NK-92 treated with Interleukin-12 subunit alpha and Interleukin-12 subunit beta, amount 100 ng/mL, for 24 hours (cell line): ENCODE results near the gene GRK1.
"Not testable (repeated sequence)": the region's sequence is repeated elsewhere in the genome, so short reads cannot be mapped to it uniquely, and the experiment has no call there.

Source experiments
- DNase-seq: peaks from one replicate; lab custom pipeline; 2025; lab: John Stamatoyannopoulos, UW

GRK1 gene

DNA sequence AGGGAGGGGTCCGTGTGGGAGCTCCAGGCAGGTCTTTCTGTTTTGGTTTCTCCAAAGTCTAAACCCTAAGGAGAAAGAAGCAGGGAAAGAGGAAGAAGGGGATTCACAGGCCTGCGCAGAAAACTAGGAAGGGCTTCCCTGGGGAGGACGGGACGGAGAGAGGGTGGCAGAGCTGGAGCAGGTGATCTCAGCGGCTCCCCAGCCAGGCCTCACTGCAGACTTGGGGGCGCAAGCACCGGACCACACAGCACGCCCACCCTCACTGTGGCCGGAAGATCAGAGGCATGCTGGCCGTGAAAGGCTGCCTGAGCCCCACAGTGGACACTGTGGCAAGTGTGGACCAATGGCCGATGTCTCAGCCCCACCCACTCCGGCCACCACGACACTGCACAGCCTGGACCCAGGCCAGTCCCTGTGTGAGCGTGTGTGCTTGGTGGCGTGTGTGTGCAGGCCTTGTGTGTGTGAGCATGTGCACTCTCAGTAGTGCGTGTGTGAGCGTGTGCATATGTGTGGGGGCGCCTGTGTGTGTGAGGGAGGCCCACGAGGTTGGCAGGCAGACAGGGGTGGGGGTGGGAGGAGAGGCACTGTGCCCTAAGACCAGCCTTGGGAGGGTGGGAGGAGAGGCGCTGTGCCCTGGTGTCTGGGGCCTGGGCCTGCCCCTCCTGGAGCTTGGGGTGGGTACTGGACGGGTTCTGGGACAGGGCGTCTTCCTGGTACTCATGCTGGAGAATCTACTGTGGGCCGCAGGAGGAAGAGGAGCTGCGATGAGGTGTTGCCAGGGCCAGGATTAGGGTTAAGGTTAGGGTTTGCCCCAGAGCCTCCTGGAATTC is 76.6 kb downstream of the GRK1 start:
- no peak for DNase-seq

DNA sequence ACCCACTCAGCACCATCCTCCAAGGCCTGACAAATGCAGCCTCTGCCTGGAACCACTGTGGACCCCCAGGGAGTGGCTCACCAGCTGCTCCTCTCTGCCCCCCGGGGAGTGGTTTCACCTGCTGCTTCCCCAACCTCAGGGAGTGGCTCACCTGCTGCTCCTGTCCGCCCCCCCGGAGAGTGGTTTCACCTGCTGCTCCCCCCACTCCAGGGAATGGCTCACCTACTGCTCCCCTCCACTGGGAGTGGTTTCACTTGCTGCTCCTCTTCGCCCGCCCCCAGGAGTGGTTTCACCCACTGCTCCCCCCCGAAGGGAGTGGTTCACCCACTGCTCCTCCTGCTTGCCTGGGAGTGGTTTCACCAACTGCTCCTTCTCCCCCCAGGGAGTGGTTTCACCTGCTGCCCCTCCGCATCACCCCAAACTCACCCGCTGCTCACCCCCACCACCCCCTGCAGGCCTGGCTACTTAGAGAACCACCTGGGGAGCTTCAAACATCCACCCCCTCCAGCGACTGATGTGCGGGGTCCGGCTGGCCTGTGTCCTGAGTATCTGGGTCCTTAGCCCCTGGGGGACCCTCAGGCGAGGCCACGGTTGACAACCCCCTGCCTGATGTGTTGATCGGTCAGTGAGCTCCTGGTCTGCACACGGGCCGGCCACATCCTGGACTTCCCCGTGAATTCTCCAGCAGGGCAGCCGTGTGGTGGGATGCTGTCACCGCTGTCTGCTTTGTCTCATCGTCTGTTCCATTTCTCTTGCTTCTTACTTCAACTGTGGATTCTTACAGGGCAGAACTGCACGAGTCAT is 77.4 kb downstream of the GRK1 start:
- DNase-seq, result no peak

DNA sequence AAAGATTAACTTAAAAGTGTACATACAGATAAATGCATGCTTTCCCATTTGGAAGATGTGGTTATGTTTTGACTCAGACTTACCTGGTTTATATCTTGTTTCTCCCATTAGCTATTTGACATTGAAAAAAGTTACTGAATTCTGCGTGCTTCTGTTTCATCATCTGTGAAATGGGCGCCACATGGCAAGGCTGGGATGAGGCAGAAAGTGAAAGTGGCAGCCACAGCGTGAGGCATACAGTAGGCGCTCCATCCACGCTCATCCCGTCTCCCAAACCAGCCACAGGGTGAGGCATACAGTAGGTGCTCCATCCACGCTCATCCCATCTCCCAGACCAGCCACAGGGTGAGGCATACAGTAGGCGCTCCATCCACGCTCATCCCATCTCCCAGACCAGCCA is 78.0 kb downstream of the GRK1 start:
- no peak for DNase-seq

DNA sequence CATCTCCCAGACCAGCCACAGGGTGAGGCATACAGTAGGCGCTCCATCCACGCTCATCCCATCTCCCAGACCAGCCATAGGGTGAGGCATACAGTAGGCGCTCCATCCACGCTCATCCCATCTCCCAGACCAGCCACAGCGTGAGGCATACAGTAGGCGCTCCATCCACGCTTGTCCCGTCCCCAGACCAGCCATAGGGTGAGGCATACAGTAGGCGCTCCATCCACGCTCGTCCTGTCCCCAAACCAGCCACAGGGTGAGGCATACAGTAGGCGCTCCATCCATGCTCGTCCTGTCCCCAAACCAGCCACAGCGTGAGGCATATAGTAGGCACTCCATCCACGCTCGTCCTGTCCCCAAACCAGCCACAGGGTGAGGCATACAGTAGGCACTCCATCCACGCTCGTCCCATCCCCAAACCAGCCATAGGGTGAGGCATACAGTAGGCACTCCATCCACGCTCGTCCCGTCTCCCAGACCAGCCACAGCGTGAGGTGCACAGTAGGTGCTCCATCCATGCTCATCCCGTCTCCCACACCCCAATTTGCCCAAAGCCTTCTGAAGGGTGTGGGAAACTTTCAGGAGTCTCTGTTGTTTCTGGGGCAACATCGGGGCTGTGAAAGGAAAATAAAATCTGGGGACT is 78.6 kb downstream of the GRK1 start:
- DNase-seq, result not testable (repeated sequence)

DNA sequence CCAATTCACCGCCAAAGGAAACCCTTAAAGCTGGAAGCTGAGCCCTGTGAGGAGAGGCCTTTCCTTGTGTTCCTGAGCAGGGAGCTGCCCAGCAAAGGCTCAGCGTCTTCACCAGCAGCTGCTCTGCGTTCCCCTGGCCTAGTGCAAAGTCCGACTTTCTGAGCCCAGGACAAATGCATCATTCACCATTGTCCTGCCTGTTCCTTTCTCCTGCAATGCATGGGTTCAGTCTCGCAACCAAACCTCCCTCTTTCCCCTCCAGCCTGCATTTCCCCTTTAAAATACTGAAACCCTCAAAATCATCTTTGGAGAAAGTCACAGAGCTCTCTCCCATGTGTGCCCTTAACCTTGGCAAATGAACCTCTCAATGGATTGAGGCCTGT is 79.1 kb downstream of the GRK1 start:
- DNase-seq, result no peak

DNA sequence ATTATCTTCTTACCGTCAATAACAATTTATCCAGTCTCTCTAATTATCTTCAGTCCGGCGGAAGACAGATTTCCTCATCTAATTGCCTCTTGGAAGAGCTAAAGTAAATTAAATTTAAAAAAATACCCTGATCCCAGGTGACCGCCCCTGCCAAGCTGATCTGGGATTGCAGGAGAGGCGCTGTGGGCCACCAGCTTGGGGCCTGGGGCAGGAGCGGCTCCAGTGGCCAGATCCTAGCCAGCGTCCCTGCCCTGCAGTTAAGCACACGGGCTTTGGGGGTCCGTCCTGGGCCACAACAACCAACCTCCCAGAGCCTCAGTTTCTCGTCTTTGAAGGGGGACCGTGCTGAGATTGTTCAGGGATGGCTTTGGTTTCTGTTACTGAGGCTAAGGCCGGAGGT is 79.7 kb downstream of the GRK1 start:
- no peak for DNase-seq

DNA sequence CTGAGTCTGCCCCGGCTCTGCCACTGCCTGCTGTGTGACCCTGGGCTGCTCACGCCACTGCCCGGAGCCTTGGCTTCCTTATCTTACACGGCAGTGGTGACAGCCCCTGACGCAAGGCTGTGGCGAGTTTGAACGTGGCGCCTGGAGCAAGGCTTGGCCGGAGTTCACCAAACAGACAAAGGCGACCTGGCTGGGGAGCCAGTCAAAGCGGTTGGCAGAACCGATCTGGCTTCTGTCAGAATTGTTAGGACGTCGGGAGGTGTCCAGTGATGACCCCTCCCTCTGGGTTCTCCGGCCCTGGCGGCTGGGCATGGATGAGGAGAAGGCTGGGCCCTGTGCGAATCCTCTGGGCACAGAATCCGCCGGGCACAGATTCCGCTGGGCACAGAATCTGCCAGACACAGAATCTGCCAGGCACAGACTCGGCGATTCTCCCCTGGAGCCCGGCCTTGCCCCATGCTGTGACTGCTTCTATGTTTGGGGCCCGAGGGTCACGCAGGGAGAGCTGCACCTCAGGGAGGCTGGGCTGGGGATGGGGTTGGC is 80.3 kb downstream of the GRK1 start:
- DNase-seq, result no peak

DNA sequence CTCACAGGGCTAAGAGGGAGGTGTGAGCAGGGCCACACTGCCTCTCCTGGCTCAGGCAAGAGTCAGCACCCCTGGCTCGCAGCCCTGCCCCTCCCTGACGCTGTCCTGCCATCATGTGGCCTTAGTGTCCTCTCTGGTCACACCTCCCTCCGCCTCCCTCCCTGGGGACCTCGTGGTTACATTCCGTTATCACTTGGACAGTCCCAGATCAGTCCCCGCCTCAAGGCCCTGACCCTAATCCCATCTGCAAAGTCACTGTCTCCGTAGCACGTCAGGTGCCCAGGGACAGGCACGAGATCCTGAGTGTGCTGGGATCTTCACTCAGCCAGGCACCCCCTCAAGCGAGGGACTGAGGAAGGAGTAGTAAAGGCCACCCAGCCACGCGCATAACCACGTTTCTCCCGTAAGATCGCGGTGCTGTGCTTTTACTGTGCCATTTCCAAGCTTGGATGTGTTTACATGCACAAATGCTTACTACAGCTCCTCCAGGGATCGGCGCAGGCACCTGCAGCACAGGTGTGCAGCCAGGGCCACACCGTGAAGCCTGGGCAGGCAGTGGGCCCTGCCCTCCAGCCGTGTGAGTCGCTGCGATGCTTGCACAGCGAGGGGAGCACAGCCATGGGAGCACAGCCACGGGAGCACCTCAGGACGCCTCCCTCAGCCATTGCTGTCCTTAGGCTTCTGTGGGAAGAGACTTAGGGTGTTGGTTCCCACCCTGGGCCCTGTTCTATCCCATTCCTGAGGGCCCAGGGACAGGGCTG is 81.3 kb downstream of the GRK1 start:
- no peak for DNase-seq

DNA sequence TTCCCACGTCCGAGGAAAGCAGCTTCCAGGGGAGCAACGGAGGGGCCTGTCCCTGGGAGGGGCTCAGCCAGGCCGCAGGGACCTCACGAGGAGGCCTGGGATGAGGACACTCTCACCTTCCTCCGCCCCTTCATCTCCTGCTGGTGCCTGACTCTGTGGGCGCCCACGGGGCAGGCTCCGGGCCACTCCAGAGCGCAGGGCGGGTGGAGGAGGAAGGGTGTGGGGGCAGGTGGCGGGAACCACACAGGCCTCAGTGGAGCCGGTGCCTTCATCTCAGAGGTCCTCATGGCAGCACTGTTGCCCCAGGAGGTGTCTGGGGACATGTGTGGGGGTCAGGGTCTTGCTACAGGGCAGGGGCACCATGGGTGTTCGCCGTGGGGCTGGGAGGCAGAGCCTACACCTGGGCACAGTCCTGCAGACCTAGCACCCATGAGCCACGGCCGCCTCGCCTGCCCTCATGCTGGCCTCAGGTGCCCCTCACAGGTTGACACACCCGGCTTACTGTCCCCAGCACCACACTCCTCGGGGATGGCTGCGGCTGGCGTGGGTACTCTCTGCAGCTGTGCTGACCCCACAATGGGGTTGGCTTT is 81.9 kb downstream of the GRK1 start:
- DNase-seq, result no peak

DNA sequence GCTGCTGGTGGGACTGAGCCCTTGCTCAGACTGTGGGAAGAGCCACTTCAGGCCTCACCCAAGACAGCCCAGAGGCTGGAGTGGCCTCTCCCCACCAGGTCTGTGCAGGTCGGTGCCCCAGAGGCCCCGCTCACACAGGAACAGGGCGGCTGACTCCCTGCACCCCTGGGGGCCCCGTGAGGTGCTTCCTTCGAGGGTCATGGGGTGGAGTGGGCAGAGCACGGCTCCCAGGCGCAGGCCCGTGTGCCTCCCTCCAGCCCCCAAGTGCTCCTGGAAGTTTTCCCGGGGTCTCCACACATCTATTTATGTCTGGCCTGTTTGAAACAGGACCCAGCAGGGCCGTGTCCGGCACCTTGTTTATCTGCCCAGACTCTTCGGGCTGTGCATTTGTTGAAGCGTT is 82.5 kb downstream of the GRK1 start:
- no peak for DNase-seq

DNA sequence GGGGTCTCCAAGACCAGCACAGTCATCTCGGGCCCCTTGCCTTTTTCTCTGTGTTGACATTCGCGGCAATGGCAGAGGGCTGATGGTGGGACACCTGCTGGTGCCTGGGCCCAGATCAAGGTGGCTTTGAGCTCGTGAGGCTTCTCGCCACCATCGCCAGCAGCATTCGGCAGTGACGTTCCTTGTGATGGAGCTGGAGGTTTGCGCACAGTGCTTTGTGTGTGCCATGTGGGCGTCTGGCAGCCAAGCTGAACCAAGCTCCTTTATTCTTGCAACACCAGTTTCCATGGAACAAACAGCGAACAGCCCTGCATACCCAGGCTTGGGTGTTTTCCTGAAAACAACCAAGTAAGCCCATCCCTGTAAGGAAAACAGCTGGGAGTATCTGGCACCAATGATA is 82.9 kb downstream of the GRK1 start:
- DNase-seq, result no peak

DNA sequence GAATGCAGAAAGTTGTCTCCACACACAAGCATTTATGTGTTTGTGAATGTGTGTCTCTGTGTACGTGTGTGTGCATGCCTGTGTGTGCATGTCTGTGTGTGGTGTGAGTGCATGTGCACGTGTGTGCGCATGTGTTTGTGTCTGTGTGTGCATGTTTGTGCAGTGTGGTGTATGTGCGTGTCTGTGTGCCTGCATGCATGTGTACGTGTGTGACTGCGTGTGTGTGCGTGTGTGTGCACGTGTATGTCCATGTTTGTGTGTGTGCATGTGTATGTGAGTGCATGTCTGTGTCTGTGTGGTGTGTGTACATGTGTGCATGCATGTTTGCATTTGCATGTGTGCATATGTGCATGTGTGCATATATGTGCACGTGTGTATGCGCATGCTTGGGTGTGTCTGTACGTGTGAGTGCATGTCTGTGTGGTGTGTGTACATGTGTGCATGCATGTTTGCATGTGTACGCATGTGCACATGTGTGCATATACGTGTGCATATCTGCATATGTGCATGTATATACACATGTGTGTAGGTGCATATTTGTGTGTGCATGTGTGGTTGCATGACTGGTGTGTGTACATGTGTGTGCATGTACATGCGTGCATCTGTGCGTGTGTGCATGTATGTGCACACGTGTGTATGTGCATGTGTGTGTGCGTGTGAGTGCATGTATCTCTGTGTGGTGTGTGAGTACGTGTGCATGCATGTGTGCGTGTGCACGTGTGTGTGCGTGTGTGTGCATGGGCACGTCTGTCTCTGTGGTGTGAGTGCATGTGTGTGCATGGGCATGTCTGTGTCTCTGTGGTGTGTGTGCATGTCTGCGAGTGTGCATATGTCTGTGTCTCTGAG is 83.8 kb downstream of the GRK1 start:
- DNase-seq, result no peak

DNA sequence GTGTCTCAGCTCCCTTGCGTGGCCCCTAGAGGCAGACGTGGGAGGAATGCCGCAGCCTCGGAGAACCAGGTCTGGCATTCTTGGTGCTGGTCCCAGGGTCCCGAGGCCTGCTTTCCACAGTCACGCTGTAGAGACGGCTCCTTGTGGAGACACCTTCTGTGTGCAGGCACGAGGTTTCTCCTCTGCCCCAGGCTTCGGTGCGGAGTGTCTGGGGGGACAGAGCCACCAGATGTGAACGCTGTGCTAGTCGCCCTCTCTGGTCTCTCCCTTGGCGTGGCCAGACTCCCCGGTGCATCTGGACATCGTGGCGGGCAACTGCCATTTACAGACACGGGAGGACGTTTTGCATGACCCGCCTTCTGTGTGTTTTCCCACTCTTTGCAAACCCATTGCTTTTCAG is 84.5 kb downstream of the GRK1 start:
- DNase-seq, result no peak

DNA sequence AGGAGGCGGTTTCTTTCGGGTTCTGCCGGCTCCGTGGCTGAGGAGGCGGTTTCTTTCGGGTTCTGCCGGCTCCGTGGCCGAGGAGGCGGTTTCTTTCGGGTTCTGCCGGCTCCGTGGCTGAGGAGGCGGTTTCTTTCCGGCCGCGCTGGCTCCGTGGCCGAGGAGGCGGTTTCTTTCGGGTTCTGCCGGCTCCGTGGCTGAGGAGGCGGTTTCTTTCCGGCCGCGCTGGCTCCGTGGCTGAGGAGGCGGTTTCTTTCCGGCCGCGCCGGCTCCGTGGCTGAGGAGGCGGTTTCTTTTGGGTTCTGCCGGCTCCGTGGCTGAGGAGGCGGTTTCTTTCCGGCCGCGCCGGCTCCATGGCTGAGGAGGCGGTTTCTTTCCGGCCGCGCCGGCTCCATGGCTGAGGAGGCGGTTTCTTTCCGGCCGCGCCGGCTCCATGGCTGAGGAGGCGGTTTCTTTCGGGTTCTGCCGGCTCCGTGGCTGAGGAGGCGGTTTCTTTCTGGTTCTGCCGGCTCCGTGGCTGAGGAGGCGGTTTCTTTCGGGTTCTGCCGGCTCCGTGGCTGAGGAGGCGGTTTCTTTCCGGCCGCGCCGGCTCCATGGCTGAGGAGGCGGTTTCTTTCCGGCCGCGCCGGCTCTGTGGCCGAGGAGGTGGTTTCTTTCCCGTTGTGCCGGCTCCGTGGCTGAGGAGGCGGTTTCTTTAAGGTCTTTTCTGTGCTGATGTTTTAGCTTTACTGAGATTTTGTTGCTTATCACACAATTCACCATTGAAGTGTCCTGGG is 85.4 kb downstream of the GRK1 start:
- DNase-seq, result not testable (repeated sequence)

DNA sequence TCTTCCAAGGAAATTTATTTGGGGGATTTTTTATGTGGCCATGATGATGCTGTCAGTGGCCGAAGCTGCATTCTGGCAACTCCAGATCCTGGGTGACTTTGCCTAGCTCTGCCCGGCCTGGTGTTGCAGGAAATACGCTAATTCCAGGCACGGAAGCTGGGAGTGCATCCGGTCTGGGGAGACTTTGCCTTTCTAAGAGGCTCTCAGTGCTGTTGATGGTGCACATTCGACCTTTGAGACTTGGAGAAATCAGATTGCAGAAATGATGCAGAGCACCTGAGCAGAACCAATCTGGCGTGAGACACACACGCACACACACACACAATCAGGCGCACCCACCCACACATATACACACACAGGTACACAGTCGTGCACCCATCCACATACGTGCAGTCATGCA is 86.2 kb downstream of the GRK1 start:
- DNase-seq, result no peak

DNA sequence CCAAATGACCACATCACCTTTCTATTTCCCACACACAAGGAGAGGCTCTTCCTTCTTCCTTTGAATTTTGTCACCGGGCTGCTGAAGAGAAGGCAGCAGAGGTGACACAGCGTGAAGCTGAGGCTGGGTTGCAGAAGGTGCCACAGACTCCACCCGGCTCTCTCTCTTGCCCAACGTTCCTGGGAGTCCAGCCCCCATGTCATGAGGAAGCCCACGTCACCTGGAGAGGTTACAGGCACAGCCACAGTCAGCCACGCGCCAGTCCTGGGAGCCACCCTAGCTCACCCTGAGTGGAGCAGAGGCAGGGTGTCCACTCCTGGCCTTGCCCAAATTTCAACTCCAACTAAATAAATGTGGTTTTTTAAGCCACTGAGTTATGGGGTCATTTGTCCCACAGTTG is 87.2 kb downstream of the GRK1 start:
- DNase-seq, result no peak

DNA sequence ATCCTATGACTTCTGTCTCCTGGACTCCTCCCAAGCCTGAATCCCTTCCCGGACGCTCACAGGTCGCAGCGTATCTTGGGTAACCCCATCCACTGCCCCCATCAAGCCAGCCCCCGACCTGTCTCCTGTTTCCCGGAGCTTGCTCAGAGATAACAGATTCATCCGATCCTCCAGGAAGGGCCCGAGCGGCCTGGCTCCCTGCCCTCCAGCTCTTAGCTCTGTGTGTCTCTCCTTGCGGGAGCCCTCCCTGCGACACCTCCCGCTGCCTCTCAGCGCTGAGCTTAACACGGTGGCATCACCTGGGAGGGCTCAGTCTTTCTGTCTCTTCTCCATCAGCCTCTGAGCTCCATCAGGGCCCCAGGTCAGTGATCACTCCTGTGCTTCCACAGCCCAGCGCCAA is 87.7 kb downstream of the GRK1 start:
- DNase-seq, result no peak

DNA sequence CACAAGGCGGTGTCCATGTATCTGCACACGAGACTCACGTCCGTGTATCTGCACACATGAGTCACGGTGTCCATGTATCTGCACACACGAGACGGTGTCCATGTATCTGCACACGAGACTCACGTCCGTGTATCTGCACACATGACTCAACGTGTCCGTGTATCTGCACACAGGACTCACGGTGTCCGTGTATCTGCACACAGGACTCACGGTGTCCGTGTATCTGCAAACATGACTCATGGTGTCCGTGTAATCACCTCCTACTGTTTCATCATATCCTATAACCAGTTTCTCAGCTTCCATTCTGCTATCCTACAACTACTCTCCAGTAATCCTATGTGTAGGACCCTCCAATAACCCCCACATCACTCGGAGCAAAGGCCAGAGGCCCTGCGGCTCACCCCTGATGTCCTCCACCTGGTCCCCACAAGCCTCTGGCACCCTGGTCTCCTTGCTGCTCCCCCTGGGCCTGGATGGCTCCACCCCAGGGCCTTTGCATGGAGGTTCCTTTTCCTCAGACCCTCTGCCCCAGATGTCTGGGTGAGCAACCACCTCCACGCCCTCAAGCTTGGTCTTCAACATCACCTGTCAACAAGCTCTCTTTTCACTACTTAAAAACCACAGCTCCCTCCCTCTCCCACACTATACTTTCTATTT is 89.5 kb downstream of the GRK1 start:
- DNase-seq, result no peak
